BLaER1 treated with 17β-estradiol and CSF1 and Interleukin-3, amounts not matched to agents 10 nM and 100 nM (cell line): Measurements from ENCODE around the gene NSMCE1.

Experiments used
- H3K27ac ChIP-seq, 11 experiments: shearing (Covaris generic); formaldehyde crosslinking; 2 replicates each; pipeline ENCODE4 v1.8.1; 2022
- H3K27me3 ChIP-seq, 11 experiments: shearing (Covaris generic); formaldehyde crosslinking; 2 replicates each; pipeline ENCODE4 v1.8.1; 2022
- H3K36me3 ChIP-seq, 11 experiments: shearing (Covaris generic); formaldehyde crosslinking; 2 replicates each; pipeline ENCODE4 v1.8.1; 2022
- H3K4me1 ChIP-seq, 10 experiments: shearing (Covaris generic); formaldehyde crosslinking; 2 replicates each; pipeline ENCODE4 v1.8.1; 2022
- H3K4me2 ChIP-seq, 11 experiments: shearing (Covaris generic); formaldehyde crosslinking; 2 replicates each; pipeline ENCODE4 v1.8.1; 2022
- H3K4me3 ChIP-seq, 10 experiments: shearing (Covaris generic); formaldehyde crosslinking; 2 replicates each; pipeline ENCODE4 v1.8.1; 2022
- H3K9ac ChIP-seq, 11 experiments: shearing (Covaris generic); formaldehyde crosslinking; 2 replicates each; pipeline ENCODE4 v1.8.1; 2022
- H3K9me3 ChIP-seq, 11 experiments: shearing (Covaris generic); formaldehyde crosslinking; replicated peaks in 1 of 11; 2 replicates each; pipeline ENCODE4 v1.8.1; 2022
- H4K20me1 ChIP-seq, 11 experiments: shearing (Covaris generic); formaldehyde crosslinking; 2 replicates each; pipeline ENCODE4 v1.8.1; 2022
- Cebpa-rat ChIP-seq, 11 experiments: shearing (Covaris generic); IDR thresholded peaks; 2 replicates each; pipeline ENCODE4 v1.8.1; 2022

Gene NSMCE1, protein sequence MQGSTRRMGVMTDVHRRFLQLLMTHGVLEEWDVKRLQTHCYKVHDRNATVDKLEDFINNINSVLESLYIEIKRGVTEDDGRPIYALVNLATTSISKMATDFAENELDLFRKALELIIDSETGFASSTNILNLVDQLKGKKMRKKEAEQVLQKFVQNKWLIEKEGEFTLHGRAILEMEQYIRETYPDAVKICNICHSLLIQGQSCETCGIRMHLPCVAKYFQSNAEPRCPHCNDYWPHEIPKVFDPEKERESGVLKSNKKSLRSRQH

DNA sequence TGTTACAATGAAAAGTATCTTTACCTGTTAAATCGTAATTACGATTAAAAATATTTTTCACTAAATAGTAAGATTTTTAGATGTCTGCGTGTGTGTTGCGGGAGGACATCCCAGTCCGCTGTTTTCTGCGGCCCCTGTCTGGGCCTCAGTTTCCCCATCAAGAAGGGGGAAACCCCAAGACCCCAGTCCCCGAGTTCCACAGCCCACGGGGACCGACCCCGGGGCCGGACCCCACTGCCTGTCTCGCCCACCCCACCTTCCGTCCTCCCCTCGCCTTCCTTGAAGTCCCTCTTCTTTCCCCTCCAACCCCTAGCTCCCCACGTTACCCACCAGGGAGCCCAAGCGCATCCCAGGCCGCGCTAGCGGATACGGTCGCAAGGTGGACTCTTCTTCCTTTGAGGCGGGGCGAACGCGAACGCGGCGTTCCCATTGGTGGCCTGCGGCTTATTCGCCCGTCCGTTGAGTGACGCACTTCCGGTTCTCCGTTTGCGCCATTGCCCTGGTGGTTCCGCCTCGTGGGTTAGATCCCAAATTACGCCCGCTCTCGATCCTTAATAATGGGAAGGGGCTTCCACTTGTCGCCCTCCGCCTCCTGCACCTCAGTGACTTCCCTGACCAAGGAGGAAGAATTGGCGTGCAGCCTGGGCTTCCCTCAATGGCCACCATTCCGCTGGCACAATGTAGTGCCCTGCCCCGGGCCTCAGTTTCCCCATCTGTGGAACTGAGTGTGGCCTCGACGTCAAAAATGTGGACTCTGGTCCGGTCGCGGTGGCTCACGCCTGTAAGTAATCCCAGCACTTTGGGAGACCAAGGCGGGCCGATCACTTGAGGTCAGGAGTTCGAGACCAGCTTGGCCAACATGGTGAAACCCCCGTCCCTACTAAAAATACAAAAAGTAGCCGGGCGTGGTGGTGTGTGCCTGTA lies at the start of gene NSMCE1:
TSS of gene NSMCE1 (minus strand) at position 397 of the 924 bp plus-strand sequence. CDS start 11,202 bp downstream, outside the sequence.
- Histone ChIP-seq H3K36me3 (0 out of 22 replicates have a peak, but pooled peaks cover 0 to 5% (median 0%) of the 10 kb centered on the region in 11 experiments), H3K4me2 (peak within 1 kb of the TSS; percentile 67 to 95 (median 79)), H3K27ac (peak within 1 kb of the TSS; percentile 73 to 87 (median 82)), H3K4me1 (peaks cover 6 to 41% (median 25%) of the 10 kb centered on the region in 10 experiments), H3K9ac (peak within 1 kb of the TSS; percentile 67 to 84 (median 80)), H3K4me3 (peak within 1 kb of the TSS; percentile 68 to 91 (median 77)), H3K27me3 (no peaks in the 10 kb centered on the region), H4K20me1 (no peaks in the 10 kb centered on the region), H3K9me3 (no peaks in the 10 kb centered on the region; a peak in 1 of 22 replicates)
- TF ChIP-seq Cebpa-rat (IDR thresholded peaks at IDR 0.05) = no peak

DNA sequence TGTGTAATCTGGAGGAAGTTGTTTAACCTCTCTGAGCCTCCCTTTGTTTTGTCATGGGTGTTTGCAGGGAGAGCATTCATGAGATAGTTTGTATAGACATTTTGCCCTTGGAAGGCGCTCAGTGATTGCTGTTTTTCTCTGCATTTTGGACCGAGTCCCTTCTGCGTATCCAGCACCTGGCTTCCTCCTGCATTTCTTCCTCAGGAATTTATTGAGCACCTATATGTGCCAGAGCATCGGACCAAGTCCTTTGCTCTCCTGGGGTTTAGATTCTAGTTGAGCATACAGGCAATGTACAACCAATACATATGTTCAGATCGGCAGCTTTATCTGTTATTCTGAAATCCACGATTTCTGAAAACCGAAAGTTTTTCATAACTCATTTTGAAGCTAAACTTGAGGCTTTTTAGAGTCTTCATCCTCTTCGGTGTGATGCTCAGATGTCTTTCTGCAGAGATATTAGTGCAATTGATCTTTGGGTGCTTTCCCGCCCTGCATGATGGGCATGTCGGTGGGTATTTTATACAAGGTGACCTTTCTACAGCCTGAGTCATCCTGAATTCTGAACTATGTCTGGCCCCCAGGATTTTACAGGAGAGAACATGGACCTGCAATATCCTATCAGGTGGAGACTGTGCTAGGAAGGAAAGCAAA lies 49.3 kb upstream of the NSMCE1 start:
- Histone ChIP-seq H3K4me1 (peaks cover 39 to 92% (median 86%) of the 10 kb centered on the region in 10 experiments), H3K27ac (peak overlapping the region; percentile 49 to 98 (median 72); a peak in 21 of 22 replicates), H4K20me1 (peaks cover 0 to 60% (median 27%) of the 10 kb centered on the region in 11 experiments; a peak in 11 of 22 replicates), H3K9ac (peak overlapping the region; percentile 39 to 98 (median 65); a peak in 17 of 22 replicates), H3K36me3 (peaks cover 0 to 38% (median 0%) of the 10 kb centered on the region in 11 experiments; a peak in 5 of 22 replicates), H3K27me3 (peaks cover 0 to 10% (median 0%) of the 10 kb centered on the region in 11 experiments; a peak in 5 of 22 replicates), H3K9me3 (no peaks in the 10 kb centered on the region), H3K4me2 (peak overlapping the region; percentile 65 to 97 (median 94)), H3K4me3 (peak overlapping the region in 6 of 10 experiments; percentile 16 to 98 (median 34); a peak in 7 of 20 replicates)
- no peak for TF ChIP-seq Cebpa-rat (IDR thresholded peaks at IDR 0.05)

- H3K27ac ChIP-seq = peak overlapping the region in 9 of 11 experiments; percentile 0 to 98 (median 75); a peak in 16 of 22 replicates
- H3K4me1 ChIP-seq = peaks cover 39 to 90% (median 85%) of the 10 kb centered on the region in 10 experiments
Measured at GRCh38 chr16:27317320-27317719, 48.7 kb upstream of the NSMCE1 start.

GRCh38 chr16:27316038-27316680 lies 47.6 kb upstream of the NSMCE1 start:
- H3K4me3 ChIP-seq = peak overlapping the region in 6 of 10 experiments; percentile 83 to 98 (median 92); a peak in 14 of 20 replicates
- peak overlapping the region; percentile 86 to 97 (median 95); a peak in 21 of 22 replicates for H3K4me2 ChIP-seq
- H3K27ac ChIP-seq = peak overlapping the region in 8 of 11 experiments; percentile 13 to 98 (median 86); a peak in 9 of 22 replicates
- H3K27me3 ChIP-seq = peaks cover 0 to 10% (median 0%) of the 10 kb centered on the region in 11 experiments; a peak in 5 of 22 replicates
- H3K9ac ChIP-seq = peak overlapping the region in 7 of 11 experiments; percentile 88 to 98 (median 96); a peak in 9 of 22 replicates
- peaks cover 39 to 88% (median 74%) of the 10 kb centered on the region in 10 experiments for H3K4me1 ChIP-seq
- TF ChIP-seq Cebpa-rat (IDR thresholded peaks at IDR 0.05) = no peak; a peak in 1 of 22 replicates
- H3K36me3 ChIP-seq = peaks cover 0 to 32% (median 0%) of the 10 kb centered on the region in 11 experiments; a peak in 5 of 22 replicates
- H4K20me1 ChIP-seq = peaks cover 0 to 59% (median 27%) of the 10 kb centered on the region in 11 experiments; a peak in 11 of 22 replicates
- H3K9me3 ChIP-seq = no peaks in the 10 kb centered on the region

More at GRCh38 chr16:27317320-27317719, 48.7 kb upstream of the NSMCE1 start:
- Histone ChIP-seq H3K9ac (peak overlapping the region in 7 of 11 experiments; percentile 53 to 98 (median 67); a peak in 8 of 22 replicates), H3K36me3 (peaks cover 0 to 33% (median 0%) of the 10 kb centered on the region in 11 experiments; a peak in 5 of 22 replicates), H4K20me1 (peaks cover 0 to 60% (median 27%) of the 10 kb centered on the region in 11 experiments; a peak in 11 of 22 replicates), H3K4me3 (peak overlapping the region in 3 of 10 experiments; percentile 34 to 98 (median 94); a peak in 3 of 20 replicates), H3K4me2 (peak overlapping the region in 10 of 11 experiments; percentile 72 to 97 (median 94); a peak in 18 of 22 replicates), H3K9me3 (no peaks in the 10 kb centered on the region), H3K27me3 (peaks cover 0 to 10% (median 0%) of the 10 kb centered on the region in 11 experiments; a peak in 5 of 22 replicates)
- no peak for TF ChIP-seq Cebpa-rat (IDR thresholded peaks at IDR 0.05)

- Histone ChIP-seq H3K4me3 (peak overlapping the region in 9 of 10 experiments; percentile 83 to 98 (median 90); a peak in 16 of 20 replicates), H3K27ac (peak overlapping the region in 9 of 11 experiments; percentile 13 to 98 (median 90); a peak in 15 of 22 replicates), H3K4me2 (peak overlapping the region; percentile 86 to 97 (median 95)), H4K20me1 (peaks cover 0 to 52% (median 27%) of the 10 kb centered on the region in 11 experiments; a peak in 11 of 22 replicates), H3K4me1 (peaks cover 39 to 81% (median 67%) of the 10 kb centered on the region in 10 experiments), H3K27me3 (peaks cover 0 to 10% (median 0%) of the 10 kb centered on the region in 11 experiments; a peak in 5 of 22 replicates), H3K9me3 (no peaks in the 10 kb centered on the region), H3K36me3 (peaks cover 0 to 25% (median 0%) of the 10 kb centered on the region in 11 experiments; a peak in 5 of 22 replicates), H3K9ac (peak overlapping the region in 10 of 11 experiments; percentile 18 to 98 (median 90); a peak in 16 of 22 replicates)
- TF ChIP-seq Cebpa-rat (IDR thresholded peaks at IDR 0.05) = peak in 1 of 11 experiments; percentile 18; a peak in 1 of 22 replicates
Measured at GRCh38 chr16:27315333-27316037, 46.9 kb upstream of the NSMCE1 start.

DNA sequence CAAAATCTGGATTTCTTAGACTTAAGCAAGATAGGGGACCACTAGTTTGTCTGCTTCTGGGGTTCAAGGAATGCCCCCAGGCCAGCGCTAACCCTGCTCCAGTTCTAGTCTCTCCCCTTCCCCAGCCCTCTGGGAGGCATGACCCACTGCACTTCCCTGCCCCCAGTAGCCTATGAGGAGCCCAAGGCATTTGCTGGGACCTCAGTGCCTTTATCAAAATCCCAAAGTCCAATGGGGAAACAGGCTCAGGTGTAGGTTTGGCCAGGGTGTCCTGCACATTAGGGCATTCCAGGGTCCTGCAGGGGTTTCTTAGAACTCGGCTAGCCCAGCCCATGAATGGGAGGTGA lies 46.4 kb upstream of the NSMCE1 start:
- Histone ChIP-seq H3K4me2 (peak overlapping the region; percentile 86 to 97 (median 95)), H3K36me3 (peaks cover 0 to 20% (median 0%) of the 10 kb centered on the region in 11 experiments; a peak in 5 of 22 replicates), H3K27ac (peak overlapping the region in 8 of 11 experiments; percentile 30 to 98 (median 92); a peak in 12 of 22 replicates)

More for the DNA sequence above, 46.4 kb upstream of the NSMCE1 start:
- H3K9me3 ChIP-seq = no peaks in the 10 kb centered on the region
- peak overlapping the region in 9 of 10 experiments; percentile 83 to 98 (median 90); a peak in 18 of 20 replicates for H3K4me3 ChIP-seq
- H3K27me3 ChIP-seq = peaks cover 0 to 10% (median 0%) of the 10 kb centered on the region in 11 experiments; a peak in 5 of 22 replicates
- TF ChIP-seq Cebpa-rat (IDR thresholded peaks at IDR 0.05) = no peak
- peaks cover 39 to 76% (median 62%) of the 10 kb centered on the region in 10 experiments for H3K4me1 ChIP-seq
- peak overlapping the region; percentile 18 to 98 (median 91); a peak in 18 of 22 replicates for H3K9ac ChIP-seq
- peaks cover 0 to 51% (median 27%) of the 10 kb centered on the region in 11 experiments; a peak in 11 of 22 replicates for H4K20me1 ChIP-seq
